ENCODE data around the gene FAIM2.
A peak's percentile ranks its signal among the peaks of the same experiment; 100 is the strongest.

The FAIM2 gene

DNA sequence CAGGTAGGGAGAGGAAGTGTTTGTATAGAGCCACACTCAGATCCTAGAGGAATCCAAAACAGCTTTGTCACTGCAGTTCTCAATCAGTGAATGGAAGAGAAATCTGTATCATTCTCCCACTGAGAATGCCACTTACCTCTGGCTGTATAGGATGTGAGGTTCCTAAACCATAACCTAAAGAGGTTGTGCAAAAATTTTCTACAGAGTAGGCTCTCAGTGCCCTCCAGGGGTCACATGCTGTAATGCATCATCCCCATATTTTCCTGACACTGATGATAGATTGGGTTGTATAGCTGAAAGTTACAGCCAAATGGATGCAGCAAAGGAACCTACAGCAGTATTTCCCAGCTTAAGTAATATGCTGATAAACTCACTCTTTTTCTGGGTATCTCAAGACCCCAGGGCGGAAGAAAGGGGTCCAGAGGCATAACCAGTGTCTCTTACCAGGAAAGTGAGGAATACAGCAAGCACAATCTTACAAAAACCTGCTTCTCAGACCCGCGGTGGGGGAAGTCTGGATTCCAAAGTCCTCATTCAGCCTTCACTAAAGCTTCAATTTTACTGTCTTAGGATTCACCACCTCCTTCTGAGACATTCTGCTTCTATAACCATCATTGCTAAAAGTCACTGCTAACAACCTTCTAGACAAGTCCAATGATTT is 64.6 kb downstream of the FAIM2 start:
- no peak for TF ChIP-seq PAX5 (IDR thresholded peaks at IDR 0.05; ENCODE audit: insufficient read depth, low read length, severe bottlenecking)
- no peak for TF ChIP-seq TAF1 (IDR thresholded peaks at IDR 0.05; ENCODE audit: low read depth, low read length)
- TF ChIP-seq POLR2A (IDR thresholded peaks at IDR 0.05; ENCODE audit: low read depth, low read length) = no peak
- no peak for TF ChIP-seq POU2F2 (IDR thresholded peaks at IDR 0.05; ENCODE audit: low read depth, low read length)
- TF ChIP-seq POLR2AphosphoS5 (IDR thresholded peaks at IDR 0.05; ENCODE audit: low read depth, low read length) = no peak
- TF ChIP-seq SPI1 (IDR thresholded peaks at IDR 0.05; ENCODE audit: low read depth, low read length) = no peak
- peak; percentile 38 for FAIRE-seq
- no peak for DNase-seq (ENCODE audit: insufficient read length, low spot score)

DNA sequence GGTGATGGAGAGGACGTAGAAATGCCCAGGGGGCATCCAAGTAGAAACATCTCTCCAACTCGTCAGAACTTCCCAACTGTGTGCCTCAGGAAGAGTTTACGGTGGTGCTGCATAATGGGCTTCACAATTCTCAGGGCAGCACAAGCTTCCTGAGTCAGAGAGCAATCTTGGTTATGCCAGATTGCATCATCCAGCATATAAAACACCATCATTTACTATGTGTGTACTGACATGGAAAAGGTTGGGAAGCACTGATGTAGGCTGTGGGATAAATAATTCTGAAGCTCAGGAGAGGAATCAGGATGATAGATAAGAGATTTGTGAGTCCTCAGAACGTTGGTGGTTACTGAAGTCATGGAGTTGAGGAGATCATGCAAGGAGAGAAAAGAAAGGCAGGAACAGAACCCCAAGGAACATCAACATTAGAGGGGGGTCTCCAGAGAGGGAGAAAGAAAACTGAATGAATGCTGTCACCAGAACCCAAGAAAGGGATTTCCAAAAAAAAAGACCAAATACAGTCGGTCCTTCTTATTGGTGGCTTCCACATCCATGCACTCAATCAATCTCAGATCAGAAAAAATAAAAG is 70.8 kb downstream of the FAIM2 start:
- no peak for TF ChIP-seq PAX5 (IDR thresholded peaks at IDR 0.05; ENCODE audit: insufficient read depth, low read length, severe bottlenecking)
- TF ChIP-seq POLR2AphosphoS5 (IDR thresholded peaks at IDR 0.05; ENCODE audit: low read depth, low read length) = no peak
- no peak for TF ChIP-seq POLR2A (IDR thresholded peaks at IDR 0.05; ENCODE audit: low read depth, low read length)
- TF ChIP-seq SPI1 (IDR thresholded peaks at IDR 0.05; ENCODE audit: low read depth, low read length) = no peak
- TF ChIP-seq POU2F2 (IDR thresholded peaks at IDR 0.05; ENCODE audit: low read depth, low read length) = no peak
- TF ChIP-seq TAF1 (IDR thresholded peaks at IDR 0.05; ENCODE audit: low read depth, low read length) = no peak
- FAIRE-seq (no peak), DNase-seq (ENCODE audit: insufficient read length, low spot score) (no peak)

DNA sequence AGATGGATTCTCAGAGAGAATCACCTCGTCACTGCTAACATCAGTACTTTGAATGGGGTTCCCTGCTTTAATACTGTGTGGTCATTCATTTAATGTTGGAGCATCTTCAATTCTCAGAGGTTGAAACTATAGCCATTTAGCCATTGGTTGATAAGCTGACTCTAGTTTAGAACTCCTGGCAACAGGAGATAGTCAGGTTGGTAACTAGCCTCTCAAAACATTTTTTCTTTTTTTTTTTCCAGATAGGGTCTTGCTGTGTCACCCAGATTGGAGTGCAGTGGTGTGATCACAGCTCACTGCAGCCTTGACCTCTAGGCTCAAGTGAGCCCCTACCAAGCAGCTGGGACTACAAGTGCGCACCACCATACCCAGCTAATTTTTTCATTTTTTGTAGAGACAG is 72.0 kb downstream of the FAIM2 start:
- FAIRE-seq = no peak
- DNase-seq (ENCODE audit: insufficient read length, low spot score) = no peak
- TF ChIP-seq POU2F2 (IDR thresholded peaks at IDR 0.05; ENCODE audit: low read depth, low read length) = no peak
- no peak for TF ChIP-seq TAF1 (IDR thresholded peaks at IDR 0.05; ENCODE audit: low read depth, low read length)
- TF ChIP-seq PAX5 (IDR thresholded peaks at IDR 0.05; ENCODE audit: insufficient read depth, low read length, severe bottlenecking) = no peak
- no peak for TF ChIP-seq POLR2A (IDR thresholded peaks at IDR 0.05; ENCODE audit: low read depth, low read length)
- no peak for TF ChIP-seq SPI1 (IDR thresholded peaks at IDR 0.05; ENCODE audit: low read depth, low read length)
- no peak for TF ChIP-seq POLR2AphosphoS5 (IDR thresholded peaks at IDR 0.05; ENCODE audit: low read depth, low read length)

DNA sequence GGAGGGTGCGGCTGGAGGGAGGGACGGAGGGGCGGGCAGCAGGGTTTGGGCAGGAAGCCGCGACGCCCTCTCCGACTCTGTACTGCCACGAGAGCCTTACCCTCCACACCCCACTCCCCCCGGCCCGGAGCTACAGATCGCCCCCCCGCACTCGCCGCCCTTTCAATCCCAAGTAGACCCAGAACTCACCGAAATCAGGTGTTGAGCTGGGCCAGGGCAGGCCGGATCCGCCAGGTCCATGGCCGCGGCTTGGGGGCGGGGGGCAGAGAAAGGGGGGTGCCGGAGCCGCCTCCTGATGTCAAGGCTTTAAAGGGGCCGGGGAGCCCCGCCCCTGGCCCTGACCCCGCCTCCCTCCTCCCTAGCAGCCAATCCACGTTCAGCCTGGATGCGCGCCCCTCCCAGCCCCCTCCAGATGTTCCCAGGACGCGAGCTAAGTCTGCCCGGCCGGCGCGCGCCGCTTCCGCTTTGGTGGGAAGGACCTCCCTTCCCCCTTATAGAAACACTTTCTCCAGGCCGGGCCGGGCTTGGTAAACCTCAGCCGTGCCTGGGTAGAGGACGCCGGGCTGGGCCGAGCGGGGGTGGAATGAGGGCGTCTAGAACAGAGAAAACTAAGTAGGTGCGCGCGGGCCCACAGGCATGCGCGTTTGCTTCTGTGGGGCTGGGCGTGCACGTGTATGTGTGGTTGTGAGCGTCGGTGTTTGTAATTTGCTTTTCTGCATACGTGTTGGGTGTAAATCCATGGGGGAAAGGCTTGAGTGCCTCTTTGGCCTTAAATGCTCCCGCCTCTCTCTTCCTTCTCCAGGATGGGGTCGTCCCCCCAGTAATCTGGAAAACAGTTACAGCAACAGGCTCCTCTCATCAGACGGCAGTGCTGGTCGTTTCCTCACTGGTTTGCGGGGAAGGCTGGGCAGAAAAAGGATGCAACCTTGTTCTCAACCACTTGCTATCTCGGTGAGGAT is 75.3 kb downstream of the FAIM2 start, which contains the start of gene NCKAP5L:
NCKAP5L (minus strand) TSS at position 281 of the 959 bp plus-strand sequence. CDS start 24,369 bp downstream, outside the sequence.
- DNase-seq (ENCODE audit: insufficient read length, low spot score) (peak; percentile 96), FAIRE-seq (peak; percentile 96)
- TF ChIP-seq POLR2AphosphoS5 (IDR thresholded peaks at IDR 0.05; ENCODE audit: low read depth, low read length) (peak; percentile 47; the same call in 1 of the 2 replicates), TAF1 (IDR thresholded peaks at IDR 0.05; ENCODE audit: low read depth, low read length) (no peak), SPI1 (IDR thresholded peaks at IDR 0.05; ENCODE audit: low read depth, low read length) (peak; percentile 34; the same call in 1 of the 2 replicates), POU2F2 (IDR thresholded peaks at IDR 0.05; ENCODE audit: low read depth, low read length) (peak; percentile 47; the same call in 1 of the 2 replicates), POLR2A (IDR thresholded peaks at IDR 0.05; ENCODE audit: low read depth, low read length) (peak; percentile 41; the same call in 1 of the 2 replicates), PAX5 (IDR thresholded peaks at IDR 0.05; ENCODE audit: insufficient read depth, low read length, severe bottlenecking) (no peak)

DNA sequence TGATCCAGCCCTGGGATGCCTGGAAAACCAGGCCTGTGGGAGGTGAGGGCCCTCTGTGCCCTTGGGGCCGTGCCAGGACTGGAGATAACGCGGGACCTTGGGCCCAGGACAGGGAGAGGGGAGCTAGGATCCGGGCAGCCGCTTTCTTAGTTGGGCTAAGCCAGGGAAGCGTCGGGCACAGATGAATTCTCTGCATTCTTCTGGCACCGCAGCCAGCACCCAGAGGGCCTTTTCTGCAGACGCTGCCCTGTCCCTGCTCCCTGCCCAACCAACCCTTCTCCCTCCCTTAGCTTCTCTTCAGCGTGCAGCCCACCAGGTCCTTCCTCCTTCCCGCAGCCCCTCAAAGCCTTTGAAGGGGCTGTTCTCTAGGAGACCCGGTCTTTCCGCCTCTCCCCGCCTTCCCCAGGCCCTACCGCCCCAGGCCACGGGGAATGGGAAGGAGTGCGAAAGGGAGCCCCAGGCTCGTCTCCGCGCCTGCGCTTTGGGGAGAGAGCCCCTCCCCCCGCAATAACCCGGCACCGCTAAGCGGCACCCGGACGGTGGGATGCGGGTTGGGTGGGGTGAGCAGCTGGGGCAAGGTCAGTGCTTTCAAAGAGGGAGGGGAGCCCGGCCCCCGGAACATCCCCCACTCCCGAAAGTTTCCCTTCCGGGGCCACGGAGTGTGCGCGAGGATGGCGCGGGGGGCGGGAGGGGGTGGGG is 76.2 kb downstream of the FAIM2 start:
- TF ChIP-seq TAF1 (IDR thresholded peaks at IDR 0.05; ENCODE audit: low read depth, low read length) (no peak), POLR2A (IDR thresholded peaks at IDR 0.05; ENCODE audit: low read depth, low read length) (no peak), PAX5 (IDR thresholded peaks at IDR 0.05; ENCODE audit: insufficient read depth, low read length, severe bottlenecking) (no peak), POU2F2 (IDR thresholded peaks at IDR 0.05; ENCODE audit: low read depth, low read length) (no peak), POLR2AphosphoS5 (IDR thresholded peaks at IDR 0.05; ENCODE audit: low read depth, low read length) (no peak), SPI1 (IDR thresholded peaks at IDR 0.05; ENCODE audit: low read depth, low read length) (no peak)
- peak; percentile 59 for DNase-seq (ENCODE audit: insufficient read length, low spot score)
- peak; percentile 70 for FAIRE-seq

DNA sequence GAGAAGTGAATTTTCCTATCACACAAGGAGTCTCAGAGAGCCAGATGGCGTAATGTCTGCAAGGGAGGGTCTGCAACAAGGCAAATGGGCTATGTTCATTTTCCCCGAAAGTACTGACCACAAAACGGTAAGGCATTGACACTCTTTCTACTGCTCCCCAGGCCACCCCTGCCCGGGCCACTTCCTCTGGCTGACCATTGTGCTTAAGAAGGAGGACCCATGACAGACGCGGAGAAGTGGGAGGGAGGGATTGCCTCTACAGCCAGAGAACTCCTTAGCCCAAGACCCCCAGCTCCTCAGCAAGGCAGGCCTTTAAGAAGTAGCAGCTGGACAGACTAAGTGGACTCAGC is 76.7 kb downstream of the FAIM2 start:
- TF ChIP-seq PAX5 (IDR thresholded peaks at IDR 0.05; ENCODE audit: insufficient read depth, low read length, severe bottlenecking) (no peak), POU2F2 (IDR thresholded peaks at IDR 0.05; ENCODE audit: low read depth, low read length) (no peak), POLR2AphosphoS5 (IDR thresholded peaks at IDR 0.05; ENCODE audit: low read depth, low read length) (no peak), TAF1 (IDR thresholded peaks at IDR 0.05; ENCODE audit: low read depth, low read length) (no peak), SPI1 (IDR thresholded peaks at IDR 0.05; ENCODE audit: low read depth, low read length) (no peak), POLR2A (IDR thresholded peaks at IDR 0.05; ENCODE audit: low read depth, low read length) (no peak)
- no peak for DNase-seq (ENCODE audit: insufficient read length, low spot score)
- FAIRE-seq = no peak

DNA sequence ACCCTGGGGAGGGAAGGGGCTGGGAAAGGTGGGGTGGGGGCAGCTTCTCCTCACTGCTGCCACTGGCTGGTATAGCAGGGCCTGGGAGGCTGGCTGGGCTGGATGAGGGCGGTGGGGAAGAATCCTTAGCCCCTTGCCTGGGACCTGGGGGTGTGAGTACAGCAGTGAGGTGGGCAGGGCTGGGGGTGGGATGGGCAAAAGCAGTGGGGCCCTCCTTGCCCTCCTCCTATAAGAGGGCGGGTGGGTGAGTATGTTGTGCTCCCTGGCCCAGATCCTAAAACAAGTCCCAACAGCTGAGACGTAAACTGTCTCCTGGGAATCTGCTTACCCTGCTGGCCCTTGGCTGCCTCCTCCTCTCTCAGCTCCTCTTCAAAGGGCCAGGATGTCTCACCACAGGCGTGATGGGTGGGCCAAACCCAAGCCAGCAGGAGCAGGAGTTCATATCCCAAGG is 77.7 kb downstream of the FAIM2 start:
- FAIRE-seq (no peak), DNase-seq (ENCODE audit: insufficient read length, low spot score) (no peak)
- no peak for TF ChIP-seq POLR2A (IDR thresholded peaks at IDR 0.05; ENCODE audit: low read depth, low read length)
- no peak for TF ChIP-seq SPI1 (IDR thresholded peaks at IDR 0.05; ENCODE audit: low read depth, low read length)
- TF ChIP-seq TAF1 (IDR thresholded peaks at IDR 0.05; ENCODE audit: low read depth, low read length) = no peak

DNA sequence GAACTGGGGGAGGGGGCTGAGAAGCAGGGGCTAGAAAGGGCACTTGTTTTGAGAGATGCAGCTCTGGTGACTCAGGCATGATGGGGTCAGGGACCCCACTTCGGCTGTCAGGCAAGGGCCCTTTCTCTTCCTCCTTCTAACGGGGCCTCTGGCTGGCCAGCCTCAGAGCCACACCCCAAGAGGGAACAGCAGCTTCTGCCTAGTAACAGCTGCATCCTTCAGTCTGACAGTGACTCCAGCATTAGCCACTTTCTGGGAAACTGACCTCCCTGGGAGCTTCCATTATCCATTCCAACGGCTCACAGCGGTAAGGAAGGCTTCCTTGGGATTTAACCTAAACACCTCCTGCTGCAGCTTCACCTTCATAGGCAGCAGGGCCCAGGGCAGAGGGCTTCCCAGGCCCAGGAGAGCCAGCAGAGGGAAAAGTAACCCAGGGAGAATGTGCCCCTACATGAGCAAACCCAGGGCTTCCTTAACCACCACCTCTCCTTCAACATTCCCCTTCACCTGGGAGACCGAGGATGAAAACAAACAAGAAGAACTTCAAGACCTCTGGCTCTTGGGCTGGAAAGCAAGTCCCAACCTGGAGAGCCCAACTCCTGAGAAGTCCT is 78.2 kb downstream of the FAIM2 start:
- peak; percentile 62 for FAIRE-seq
- TF ChIP-seq POLR2A (IDR thresholded peaks at IDR 0.05; ENCODE audit: low read depth, low read length) = no peak
- TF ChIP-seq POLR2AphosphoS5 (IDR thresholded peaks at IDR 0.05; ENCODE audit: low read depth, low read length) = no peak
- no peak for TF ChIP-seq SPI1 (IDR thresholded peaks at IDR 0.05; ENCODE audit: low read depth, low read length)
- no peak for TF ChIP-seq POU2F2 (IDR thresholded peaks at IDR 0.05; ENCODE audit: low read depth, low read length)
- TF ChIP-seq PAX5 (IDR thresholded peaks at IDR 0.05; ENCODE audit: insufficient read depth, low read length, severe bottlenecking) = no peak
- TF ChIP-seq TAF1 (IDR thresholded peaks at IDR 0.05; ENCODE audit: low read depth, low read length) = no peak
- DNase-seq (ENCODE audit: insufficient read length, low spot score) = no peak
